Neutrophil (primary cell): ENCODE measurements around the gene HS6ST3.

Source experiments
- H3K27ac ChIP-seq: fragments of 200-600 bp; sonication (generic); 2 replicates; pipeline ENCODE4 v1.5.1; 2016; ENCODE audit warnings: mild to moderate bottlenecking, moderate library complexity
- H3K27me3 ChIP-seq: fragments of 200-600 bp; sonication (generic); 2 replicates; pipeline ENCODE4 v1.6.0; 2016; ENCODE audit warnings: mild to moderate bottlenecking
- H3K36me3 ChIP-seq: fragments of 200-600 bp; sonication (generic); 2 replicates; pipeline ENCODE4 v1.5.1; 2017
- H3K4me1 ChIP-seq, 2 experiments: fragments of 200-600 bp in 1 of 2; sonication (generic) in 1 of 2; 1 replicate in 1 of 2; 2 replicates in 1 of 2; pipeline versions ENCODE4 v1.5.1 to v1.6.1; 2013 to 2016; ENCODE audit warnings: low read depth in 1 of 2, low read length in 1 of 2, mild to moderate bottlenecking in 1 of 2, moderate library complexity in 1 of 2; ENCODE audit not compliant: control insufficient read depth in 1 of 2, insufficient read depth in 1 of 2
- H3K4me3 ChIP-seq, 2 experiments: fragments of 200-600 bp in 1 of 2; sonication (generic) in 1 of 2; 1 replicate in 1 of 2; 2 replicates in 1 of 2; pipeline ENCODE4 v1.5.1; 2013 to 2016; ENCODE audit warnings: low read depth in 1 of 2, low read length in 1 of 2, mild to moderate bottlenecking in 1 of 2, moderate library complexity in 1 of 2
- H3K9me3 ChIP-seq: fragments of 200-600 bp; sonication (generic); 2 replicates; pipeline ENCODE4 v1.5.1; 2016
- CTCF ChIP-seq: fragments of 200-600 bp; sonication (generic); IDR thresholded peaks from 2 replicates; pipeline ENCODE4 v1.5.1; 2016; ENCODE audit warnings: antibody characterized with exemption

The HS6ST3 gene

DNA sequence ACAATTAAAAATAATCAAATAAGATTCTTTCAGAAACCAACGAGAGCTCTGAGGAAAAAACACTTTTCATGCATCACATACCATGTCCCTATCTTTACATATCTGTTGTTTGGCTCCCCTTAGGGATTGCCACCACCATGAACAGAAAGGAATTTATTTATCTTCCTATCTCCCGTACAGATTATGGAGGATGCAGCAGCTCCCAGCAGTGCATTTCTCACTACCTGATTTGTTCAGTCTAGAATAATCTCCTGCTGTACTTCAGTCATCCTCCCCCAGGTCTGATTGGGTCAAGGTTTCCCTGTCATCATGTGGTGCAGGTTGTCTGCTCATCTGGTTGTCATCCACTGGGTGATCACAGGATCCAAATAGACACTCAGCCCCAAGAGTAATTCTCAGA is 453.1 kb downstream of the HS6ST3 start:
- Histone ChIP-seq H3K27ac (no peak overlapping the region), H3K27me3 (no peaks in the 10 kb centered on the region), H3K9me3 (no peaks in the 10 kb centered on the region), H3K4me1 (no peaks in the 10 kb centered on the region), H3K36me3 (no peaks in the 10 kb centered on the region), H3K4me3 (no peak overlapping the region)
- TF ChIP-seq CTCF, result no peak

- H3K4me3 ChIP-seq, result no peak overlapping the region
- no peaks in the 10 kb centered on the region for H3K4me1 ChIP-seq
- no peak overlapping the region for H3K27ac ChIP-seq
- no peaks in the 10 kb centered on the region for H3K27me3 ChIP-seq
- TF ChIP-seq CTCF, result no peak
- no peaks in the 10 kb centered on the region for H3K9me3 ChIP-seq
- H3K36me3 ChIP-seq, result no peaks in the 10 kb centered on the region
Measured at GRCh38 chr13:96544957-96545356, 455.1 kb downstream of the HS6ST3 start.

- TF ChIP-seq CTCF, result no peak
- H3K9me3 ChIP-seq, result no peaks in the 10 kb centered on the region
- H3K27me3 ChIP-seq, result no peaks in the 10 kb centered on the region
- no peak overlapping the region for H3K4me3 ChIP-seq
- no peaks in the 10 kb centered on the region for H3K36me3 ChIP-seq
- H3K4me1 ChIP-seq, result no peaks in the 10 kb centered on the region
- H3K27ac ChIP-seq, result no peak overlapping the region
Measured at GRCh38 chr13:96546463-96546862, 456.6 kb downstream of the HS6ST3 start.

DNA sequence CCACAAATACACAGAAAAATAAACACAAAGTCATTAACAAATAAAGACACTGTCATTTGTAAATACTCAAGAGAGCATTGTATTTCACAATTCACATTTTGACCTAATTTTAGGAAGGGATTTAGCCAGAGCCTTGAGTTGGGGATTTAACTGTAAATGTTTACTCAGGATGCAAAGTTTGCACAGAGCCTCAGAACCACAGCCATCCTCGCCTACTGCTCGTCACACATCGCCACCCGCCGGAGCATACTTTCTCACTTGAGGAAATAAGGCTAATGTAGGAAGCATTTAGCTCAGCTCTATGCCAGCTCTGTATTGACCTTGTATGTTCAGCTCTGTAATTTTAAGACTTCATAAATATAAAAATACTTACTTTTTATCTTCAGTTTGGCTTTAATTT is 461.6 kb downstream of the HS6ST3 start:
- H3K36me3 ChIP-seq, result no peaks in the 10 kb centered on the region
- H3K27me3 ChIP-seq, result no peaks in the 10 kb centered on the region

DNA sequence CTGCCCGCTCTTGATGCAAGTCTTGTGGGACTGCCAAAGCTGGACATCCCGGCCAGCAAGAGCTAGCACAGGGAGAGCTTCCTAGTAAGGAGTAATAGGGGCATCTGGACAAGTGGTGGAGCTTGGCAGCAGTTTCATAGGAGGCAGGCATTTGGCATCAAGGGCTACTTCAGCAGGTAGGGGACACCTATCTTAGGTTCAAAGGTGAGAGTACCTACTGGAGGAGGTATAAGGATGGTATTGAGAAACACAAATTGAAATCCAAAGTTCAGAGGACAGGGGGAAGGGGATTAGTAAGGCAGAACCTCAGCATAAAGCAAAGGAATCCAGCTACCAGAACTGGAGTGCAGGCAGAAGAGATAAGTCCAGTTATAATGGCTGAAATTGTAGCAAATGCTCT is 462.7 kb downstream of the HS6ST3 start:
- no peak overlapping the region for H3K27ac ChIP-seq
- H3K4me3 ChIP-seq, result no peak overlapping the region
- H3K27me3 ChIP-seq, result no peaks in the 10 kb centered on the region
- H3K4me1 ChIP-seq, result no peaks in the 10 kb centered on the region
- H3K36me3 ChIP-seq, result no peaks in the 10 kb centered on the region
- no peaks in the 10 kb centered on the region for H3K9me3 ChIP-seq
- no peak for TF ChIP-seq CTCF

More for the DNA sequence above, 461.6 kb downstream of the HS6ST3 start:
- Histone ChIP-seq H3K9me3 (no peaks in the 10 kb centered on the region), H3K27ac (no peak overlapping the region), H3K4me3 (no peak overlapping the region), H3K4me1 (no peaks in the 10 kb centered on the region)
- TF ChIP-seq CTCF, result no peak

- no peak overlapping the region for H3K4me3 ChIP-seq
- TF ChIP-seq CTCF, result no peak
- H3K4me1 ChIP-seq, result no peaks in the 10 kb centered on the region
- H3K27me3 ChIP-seq, result no peaks in the 10 kb centered on the region
- no peak overlapping the region for H3K27ac ChIP-seq
- H3K9me3 ChIP-seq, result no peaks in the 10 kb centered on the region
- H3K36me3 ChIP-seq, result no peaks in the 10 kb centered on the region
Measured at GRCh38 chr13:96553796-96554195, 463.9 kb downstream of the HS6ST3 start.
